ENCODE measurements around the gene HERC4. TPM values are rescaled to one million over a fixed set of nuclear protein-coding genes. Genes with fewer than 3 reads are reported as not detected.

HERC4 gene
- polyA plus RNA-seq, 2 donors = 11.8 to 13.3 TPM

- WGBS, 2 donors = 78% methylated on average over 3 of the region's 3 CpGs
- H3K4me1 ChIP-seq (ENCODE audit: control insufficient read depth in 2 of 2, insufficient read depth in 2 of 2, low read length in 1 of 2) = no peaks in the 10 kb centered on the region
- no peaks in the 10 kb centered on the region for H3K36me3 ChIP-seq (ENCODE audit: control insufficient read depth in 2 of 2, insufficient read depth in 2 of 2, low read length in 1 of 2)
- H3K9me3 ChIP-seq (ENCODE audit: control insufficient read depth in 2 of 2, insufficient read depth in 1 of 2, low read depth in 1 of 2, low read length in 1 of 2) = no peaks in the 10 kb centered on the region
- H3K27ac ChIP-seq (ENCODE audit: low read depth in 2 of 2, low read length in 1 of 2) = no peak overlapping the region
- H3K27me3 ChIP-seq (ENCODE audit: control insufficient read depth in 1 of 2, insufficient read depth in 2 of 2, low read length in 2 of 2) = no peaks in the 10 kb centered on the region
- no peak overlapping the region for H3K4me3 ChIP-seq (ENCODE audit: low read depth in 1 of 2, low read length in 2 of 2)
These were observed 7.6 kb downstream of the HERC4 start for GRCh38 chr10:68067508-68067907.

DNA sequence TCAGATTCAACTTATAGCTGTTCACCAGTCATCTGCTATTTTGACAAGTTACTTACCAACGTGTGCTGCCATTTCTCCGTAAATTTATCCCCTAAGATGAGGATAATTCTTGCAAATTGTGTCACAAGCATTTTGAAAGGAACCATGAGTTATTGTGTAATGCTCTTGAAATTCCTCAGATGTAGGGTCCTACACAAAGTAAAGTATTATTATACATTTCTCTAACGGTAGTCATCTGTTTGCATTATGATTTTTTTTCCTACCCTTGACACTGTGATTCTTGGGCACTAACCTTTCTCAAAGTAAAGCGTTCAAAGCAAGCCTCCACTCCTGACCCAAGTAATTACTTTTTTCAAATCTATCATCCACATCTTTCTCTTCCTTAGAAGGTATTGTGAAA, 8.1 kb downstream of the HERC4 start:
- H3K27ac ChIP-seq (ENCODE audit: low read depth in 2 of 2, low read length in 1 of 2) = no peak overlapping the region
- no peaks in the 10 kb centered on the region for H3K4me1 ChIP-seq (ENCODE audit: control insufficient read depth in 2 of 2, insufficient read depth in 2 of 2, low read length in 1 of 2)
- H3K27me3 ChIP-seq (ENCODE audit: control insufficient read depth in 1 of 2, insufficient read depth in 2 of 2, low read length in 2 of 2) = no peaks in the 10 kb centered on the region
- no peaks in the 10 kb centered on the region for H3K9me3 ChIP-seq (ENCODE audit: control insufficient read depth in 2 of 2, insufficient read depth in 1 of 2, low read depth in 1 of 2, low read length in 1 of 2)
- no peak overlapping the region for H3K4me3 ChIP-seq (ENCODE audit: low read depth in 1 of 2, low read length in 2 of 2)
- no peaks in the 10 kb centered on the region for H3K36me3 ChIP-seq (ENCODE audit: control insufficient read depth in 2 of 2, insufficient read depth in 2 of 2, low read length in 1 of 2)
- 75% methylated on average over 4 of the region's 4 CpGs for WGBS, 2 donors

DNA sequence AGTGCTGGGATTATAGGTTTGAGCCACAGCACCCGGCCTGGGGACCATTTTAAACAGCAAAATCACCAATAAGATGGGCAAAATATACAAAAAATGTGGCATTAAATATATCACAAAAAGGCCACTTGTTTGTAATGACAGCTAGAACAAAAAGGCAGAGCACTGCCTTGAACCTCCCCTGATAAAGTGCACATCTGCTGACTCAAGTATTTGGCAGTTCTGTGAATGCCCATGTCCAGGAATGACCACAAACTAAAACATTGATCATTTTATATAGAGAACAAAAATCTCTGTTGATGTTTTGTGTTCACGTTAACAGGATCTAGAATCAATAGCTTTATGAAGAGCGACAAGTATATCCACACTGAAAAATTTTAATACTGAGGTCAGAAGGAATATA, 21.5 kb downstream of the HERC4 start:
- Histone ChIP-seq H3K4me3 (ENCODE audit: low read depth in 1 of 2, low read length in 2 of 2) (no peak overlapping the region), H3K27ac (ENCODE audit: low read depth in 2 of 2, low read length in 1 of 2) (no peak overlapping the region), H3K9me3 (ENCODE audit: control insufficient read depth in 2 of 2, insufficient read depth in 1 of 2, low read depth in 1 of 2, low read length in 1 of 2) (no peaks in the 10 kb centered on the region), H3K27me3 (ENCODE audit: control insufficient read depth in 1 of 2, insufficient read depth in 2 of 2, low read length in 2 of 2) (no peaks in the 10 kb centered on the region), H3K36me3 (ENCODE audit: control insufficient read depth in 2 of 2, insufficient read depth in 2 of 2, low read length in 1 of 2) (no peaks in the 10 kb centered on the region), H3K4me1 (ENCODE audit: control insufficient read depth in 2 of 2, insufficient read depth in 2 of 2, low read length in 1 of 2) (no peaks in the 10 kb centered on the region)
- 93 to 95% methylated on average over 3 of the region's 3 CpGs for WGBS, 2 donors

- Histone ChIP-seq H3K27me3 (ENCODE audit: control insufficient read depth in 1 of 2, insufficient read depth in 2 of 2, low read length in 2 of 2) (no peaks in the 10 kb centered on the region), H3K9me3 (ENCODE audit: control insufficient read depth in 2 of 2, insufficient read depth in 1 of 2, low read depth in 1 of 2, low read length in 1 of 2) (no peaks in the 10 kb centered on the region), H3K36me3 (ENCODE audit: control insufficient read depth in 2 of 2, insufficient read depth in 2 of 2, low read length in 1 of 2) (no peaks in the 10 kb centered on the region), H3K4me1 (ENCODE audit: control insufficient read depth in 2 of 2, insufficient read depth in 2 of 2, low read length in 1 of 2) (no peaks in the 10 kb centered on the region), H3K4me3 (ENCODE audit: low read depth in 1 of 2, low read length in 2 of 2) (no peak overlapping the region), H3K27ac (ENCODE audit: low read depth in 2 of 2, low read length in 1 of 2) (no peak overlapping the region)
- 81% methylated on average over 2 of the region's 2 CpGs for WGBS, 2 donors
These were observed 22.6 kb downstream of the HERC4 start for GRCh38 chr10:68052463-68052862.

DNA sequence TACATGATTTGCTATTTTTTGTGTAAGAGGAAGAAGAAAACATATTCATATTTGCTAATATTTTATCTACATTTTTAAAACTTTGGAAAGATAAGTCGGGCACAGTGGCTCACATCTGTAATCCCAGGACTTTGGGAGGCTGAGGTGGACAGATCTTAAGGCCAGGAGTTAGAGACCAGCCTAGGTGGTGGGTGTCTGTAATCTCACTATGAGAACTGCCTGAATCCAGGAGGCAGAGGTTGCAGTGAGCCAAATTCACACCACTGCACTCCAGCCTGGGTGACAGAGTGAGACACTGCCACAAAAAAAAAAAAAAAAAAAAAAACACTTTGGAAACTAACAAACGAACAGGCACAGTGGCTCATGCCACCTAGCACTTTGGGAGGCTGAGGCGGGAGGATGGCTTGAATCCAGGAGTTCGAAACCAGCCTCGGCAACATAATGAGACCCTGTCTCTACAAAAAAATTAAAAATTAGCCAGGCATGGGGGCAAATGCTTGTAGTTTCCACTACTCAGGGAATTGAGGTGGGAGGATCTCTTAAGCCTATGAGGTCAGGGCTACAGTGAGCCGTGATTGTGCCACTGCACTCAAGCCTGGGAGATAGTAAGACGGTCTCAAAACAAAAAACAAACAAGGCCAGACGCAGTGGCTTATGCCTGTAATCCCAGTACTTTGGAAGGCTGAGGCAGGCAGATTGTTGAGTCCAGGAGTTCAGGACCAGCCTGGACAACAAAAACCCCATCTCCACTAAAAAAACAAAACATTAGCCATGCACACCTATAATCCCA, 25.6 kb downstream of the HERC4 start:
- no peak overlapping the region for H3K4me3 ChIP-seq (ENCODE audit: low read depth in 1 of 2, low read length in 2 of 2)
- 88 to 90% methylated on average over 8 of the region's 8 CpGs for WGBS, 2 donors
- H3K4me1 ChIP-seq (ENCODE audit: control insufficient read depth in 2 of 2, insufficient read depth in 2 of 2, low read length in 1 of 2) = no peaks in the 10 kb centered on the region
- no peak overlapping the region for H3K27ac ChIP-seq (ENCODE audit: low read depth in 2 of 2, low read length in 1 of 2)
- H3K9me3 ChIP-seq (ENCODE audit: control insufficient read depth in 2 of 2, insufficient read depth in 1 of 2, low read depth in 1 of 2, low read length in 1 of 2) = no peaks in the 10 kb centered on the region
- H3K36me3 ChIP-seq (ENCODE audit: control insufficient read depth in 2 of 2, insufficient read depth in 2 of 2, low read length in 1 of 2) = no peaks in the 10 kb centered on the region
- no peaks in the 10 kb centered on the region for H3K27me3 ChIP-seq (ENCODE audit: control insufficient read depth in 1 of 2, insufficient read depth in 2 of 2, low read length in 2 of 2)

GRCh38 chr10:68047554-68048327, 27.3 kb downstream of the HERC4 start:
- H3K27ac ChIP-seq (ENCODE audit: low read depth in 2 of 2, low read length in 1 of 2) = no peak overlapping the region
- no peaks in the 10 kb centered on the region for H3K4me1 ChIP-seq (ENCODE audit: control insufficient read depth in 2 of 2, insufficient read depth in 2 of 2, low read length in 1 of 2)
- H3K36me3 ChIP-seq (ENCODE audit: control insufficient read depth in 2 of 2, insufficient read depth in 2 of 2, low read length in 1 of 2) = no peaks in the 10 kb centered on the region
- H3K4me3 ChIP-seq (ENCODE audit: low read depth in 1 of 2, low read length in 2 of 2) = no peak overlapping the region
- no peaks in the 10 kb centered on the region for H3K9me3 ChIP-seq (ENCODE audit: control insufficient read depth in 2 of 2, insufficient read depth in 1 of 2, low read depth in 1 of 2, low read length in 1 of 2)
- no peaks in the 10 kb centered on the region for H3K27me3 ChIP-seq (ENCODE audit: control insufficient read depth in 1 of 2, insufficient read depth in 2 of 2, low read length in 2 of 2)
- WGBS, 2 donors = 77 to 78% methylated on average over 3 of the region's 3 CpGs

DNA sequence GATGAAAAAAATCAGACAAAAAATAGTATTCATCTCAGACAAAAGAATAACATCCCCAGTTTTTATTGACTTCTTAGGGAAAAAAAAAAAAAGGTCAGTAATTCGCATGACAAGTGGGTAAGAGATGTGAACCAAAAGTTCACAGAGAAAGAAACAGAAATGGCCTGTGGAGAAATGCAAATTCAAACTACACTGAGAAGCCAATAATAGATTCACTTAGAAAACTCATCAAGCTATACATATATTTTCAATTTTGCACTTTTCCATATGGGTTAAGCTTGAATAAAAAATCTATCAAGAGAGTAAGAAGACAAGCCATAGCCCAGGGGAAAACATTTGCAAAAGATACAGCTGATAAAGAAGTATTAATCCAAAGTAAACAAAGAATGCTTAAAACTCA, 28.0 kb downstream of the HERC4 start:
- 92 to 96% methylated on average over 1 of the region's 1 CpG for WGBS, 2 donors
- no peaks in the 10 kb centered on the region for H3K36me3 ChIP-seq (ENCODE audit: control insufficient read depth in 2 of 2, insufficient read depth in 2 of 2, low read length in 1 of 2)
- no peak overlapping the region for H3K27ac ChIP-seq (ENCODE audit: low read depth in 2 of 2, low read length in 1 of 2)
- H3K9me3 ChIP-seq (ENCODE audit: control insufficient read depth in 2 of 2, insufficient read depth in 1 of 2, low read depth in 1 of 2, low read length in 1 of 2) = no peaks in the 10 kb centered on the region
- H3K4me3 ChIP-seq (ENCODE audit: low read depth in 1 of 2, low read length in 2 of 2) = no peak overlapping the region
- no peaks in the 10 kb centered on the region for H3K27me3 ChIP-seq (ENCODE audit: control insufficient read depth in 1 of 2, insufficient read depth in 2 of 2, low read length in 2 of 2)
- no peaks in the 10 kb centered on the region for H3K4me1 ChIP-seq (ENCODE audit: control insufficient read depth in 2 of 2, insufficient read depth in 2 of 2, low read length in 1 of 2)

GRCh38 chr10:68046642-68047041, 28.4 kb downstream of the HERC4 start:
- Histone ChIP-seq H3K9me3 (ENCODE audit: control insufficient read depth in 2 of 2, insufficient read depth in 1 of 2, low read depth in 1 of 2, low read length in 1 of 2) (no peaks in the 10 kb centered on the region), H3K4me1 (ENCODE audit: control insufficient read depth in 2 of 2, insufficient read depth in 2 of 2, low read length in 1 of 2) (no peaks in the 10 kb centered on the region), H3K27me3 (ENCODE audit: control insufficient read depth in 1 of 2, insufficient read depth in 2 of 2, low read length in 2 of 2) (no peaks in the 10 kb centered on the region), H3K4me3 (ENCODE audit: low read depth in 1 of 2, low read length in 2 of 2) (no peak overlapping the region), H3K36me3 (ENCODE audit: control insufficient read depth in 2 of 2, insufficient read depth in 2 of 2, low read length in 1 of 2) (no peaks in the 10 kb centered on the region), H3K27ac (ENCODE audit: low read depth in 2 of 2, low read length in 1 of 2) (no peak overlapping the region)
- 92 to 93% methylated on average over 5 of the region's 5 CpGs for WGBS, 2 donors

GRCh38 chr10:68043030-68043429, 32.1 kb downstream of the HERC4 start:
- Histone ChIP-seq H3K27ac (ENCODE audit: low read depth in 2 of 2, low read length in 1 of 2) (no peak overlapping the region), H3K27me3 (ENCODE audit: control insufficient read depth in 1 of 2, insufficient read depth in 2 of 2, low read length in 2 of 2) (no peaks in the 10 kb centered on the region), H3K4me1 (ENCODE audit: control insufficient read depth in 2 of 2, insufficient read depth in 2 of 2, low read length in 1 of 2) (no peaks in the 10 kb centered on the region), H3K36me3 (ENCODE audit: control insufficient read depth in 2 of 2, insufficient read depth in 2 of 2, low read length in 1 of 2) (no peaks in the 10 kb centered on the region), H3K9me3 (ENCODE audit: control insufficient read depth in 2 of 2, insufficient read depth in 1 of 2, low read depth in 1 of 2, low read length in 1 of 2) (no peaks in the 10 kb centered on the region), H3K4me3 (ENCODE audit: low read depth in 1 of 2, low read length in 2 of 2) (no peak overlapping the region)

GRCh38 chr10:68032113-68032512, 43.0 kb downstream of the HERC4 start:
- H3K36me3 ChIP-seq (ENCODE audit: control insufficient read depth in 2 of 2, insufficient read depth in 2 of 2, low read length in 1 of 2) = peaks cover 0 to 3% of the 10 kb centered on the region in 2 donors
- no peaks in the 10 kb centered on the region for H3K9me3 ChIP-seq (ENCODE audit: control insufficient read depth in 2 of 2, insufficient read depth in 1 of 2, low read depth in 1 of 2, low read length in 1 of 2)
- no peaks in the 10 kb centered on the region for H3K4me1 ChIP-seq (ENCODE audit: control insufficient read depth in 2 of 2, insufficient read depth in 2 of 2, low read length in 1 of 2)
- H3K27ac ChIP-seq (ENCODE audit: low read depth in 2 of 2, low read length in 1 of 2) = no peak overlapping the region
- WGBS, 2 donors = 72 to 95% methylated on average over 2 of the region's 2 CpGs
- H3K4me3 ChIP-seq (ENCODE audit: low read depth in 1 of 2, low read length in 2 of 2) = no peak overlapping the region
- H3K27me3 ChIP-seq (ENCODE audit: control insufficient read depth in 1 of 2, insufficient read depth in 2 of 2, low read length in 2 of 2) = no peaks in the 10 kb centered on the region
